ENCODE measurements around the gene PDIA3. TPM values are rescaled to one million over a fixed set of nuclear protein-coding genes. Genes with fewer than 3 reads are reported as not detected.

Gene PDIA3
- 100 to 1,000 TPM; 286 to 288 TPM for total RNA-seq

DNA sequence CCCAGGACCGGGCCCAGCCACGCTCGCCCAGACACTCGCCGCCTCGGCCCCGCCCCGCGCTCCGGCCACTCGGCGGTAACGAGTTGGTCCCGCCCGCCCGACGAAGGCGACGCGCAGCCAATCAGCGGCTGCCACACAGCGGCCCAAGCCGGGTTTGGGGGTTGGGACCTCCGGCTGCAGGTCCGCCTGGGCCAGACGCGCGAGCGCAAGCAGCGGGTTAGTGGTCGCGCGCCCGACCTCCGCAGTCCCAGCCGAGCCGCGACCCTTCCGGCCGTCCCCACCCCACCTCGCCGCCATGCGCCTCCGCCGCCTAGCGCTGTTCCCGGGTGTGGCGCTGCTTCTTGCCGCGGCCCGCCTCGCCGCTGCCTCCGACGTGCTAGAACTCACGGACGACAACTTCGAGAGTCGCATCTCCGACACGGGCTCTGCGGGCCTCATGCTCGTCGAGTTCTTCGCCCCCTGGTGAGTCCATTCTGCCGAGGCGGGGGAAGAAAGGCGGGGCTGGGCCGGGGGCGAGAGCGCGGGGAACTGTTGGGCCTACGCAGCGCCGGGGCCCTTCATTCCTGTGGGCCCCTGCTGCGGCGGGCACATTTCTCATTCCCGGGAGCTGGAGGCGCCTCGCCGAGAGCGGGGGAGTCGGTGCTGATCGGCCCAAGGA is at the start of gene PDIA3:
Gene PDIA3 (plus strand): TSS at position 194 of the 658 bp plus-strand sequence. CDS start 102 bp downstream, at position 296.

DNA sequence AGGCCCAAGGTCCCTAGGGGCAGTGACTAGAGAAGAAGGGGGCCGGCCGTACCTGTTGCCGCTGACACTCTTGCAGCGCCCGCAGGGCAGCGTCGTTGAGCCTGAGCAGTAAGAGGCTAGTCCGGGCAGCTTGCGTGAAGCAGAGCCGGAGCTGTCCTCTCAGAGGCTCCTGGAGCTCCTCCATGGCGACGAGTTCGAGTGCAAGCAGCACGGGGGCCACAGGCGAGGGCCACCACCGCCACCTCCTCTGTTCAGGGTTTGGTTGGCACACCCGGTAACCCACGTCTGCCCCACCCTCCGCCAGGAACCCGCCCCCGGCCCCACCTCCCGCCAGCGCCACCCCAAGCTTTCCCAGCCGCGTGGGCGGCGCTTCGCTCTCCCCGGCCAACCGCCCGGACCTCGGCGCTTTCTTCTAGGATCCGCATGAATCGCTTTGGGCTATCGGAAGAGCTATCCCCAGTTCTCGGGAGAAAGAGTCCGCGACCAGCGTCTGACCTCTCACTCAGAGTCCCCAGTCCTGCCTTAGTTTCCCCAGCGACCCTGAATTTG is 30.6 kb downstream of the PDIA3 start, which contains the start of gene ELL3:
Gene ELL3 (minus strand): TSS at position 249 of the 549 bp plus-strand sequence. CDS start 65 bp downstream, at position 184.

DNA sequence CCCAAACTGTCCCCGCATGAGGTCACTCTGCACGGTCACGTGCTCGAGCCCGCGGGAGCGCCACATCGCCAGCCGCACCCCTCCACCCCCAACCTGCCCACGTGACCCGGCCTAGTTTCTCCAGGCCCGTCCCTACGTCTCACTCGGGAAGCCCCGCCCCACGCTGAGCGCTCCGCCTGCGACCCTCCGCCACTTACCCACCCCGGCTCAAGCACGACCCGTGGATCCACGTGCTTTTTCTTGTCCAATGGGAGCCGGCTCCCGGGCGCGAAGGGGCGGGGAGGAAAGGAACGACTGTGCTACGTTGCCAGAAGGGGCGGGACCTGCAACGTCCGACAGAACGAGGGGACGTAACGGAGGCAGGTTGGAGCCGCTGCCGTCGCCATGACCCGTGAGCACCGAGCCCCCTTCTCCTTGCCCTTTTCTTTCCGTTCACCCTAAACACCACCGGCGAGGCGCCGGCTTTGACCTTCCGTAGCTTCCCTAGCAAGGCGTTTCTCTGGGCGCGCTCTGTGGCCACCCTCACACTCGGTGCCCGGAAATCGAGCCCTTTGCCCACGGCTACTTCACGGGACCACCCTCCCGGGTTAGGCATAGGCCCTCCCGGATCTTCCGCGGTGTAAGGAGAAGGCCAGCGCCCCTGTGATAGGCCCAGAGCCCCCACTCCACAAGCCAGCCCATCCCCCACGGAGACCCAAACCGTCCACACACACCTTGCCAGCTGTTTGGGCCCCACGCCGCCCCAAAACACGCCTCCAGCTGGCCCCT is 45.9 kb downstream of the PDIA3 start, which contains the start of gene SERF2:
Gene SERF2 (plus strand): TSS at position 328 of the 768 bp plus-strand sequence. CDS start 57 bp downstream, at position 385.

GRCh38 chr15:43799945-43800285 is 53.7 kb downstream of the PDIA3 start, which contains the start of gene SERINC4:
SERINC4 (minus strand) TSS chr15:43800220; CDS start chr15:43799986, 234 bp downstream.

DNA sequence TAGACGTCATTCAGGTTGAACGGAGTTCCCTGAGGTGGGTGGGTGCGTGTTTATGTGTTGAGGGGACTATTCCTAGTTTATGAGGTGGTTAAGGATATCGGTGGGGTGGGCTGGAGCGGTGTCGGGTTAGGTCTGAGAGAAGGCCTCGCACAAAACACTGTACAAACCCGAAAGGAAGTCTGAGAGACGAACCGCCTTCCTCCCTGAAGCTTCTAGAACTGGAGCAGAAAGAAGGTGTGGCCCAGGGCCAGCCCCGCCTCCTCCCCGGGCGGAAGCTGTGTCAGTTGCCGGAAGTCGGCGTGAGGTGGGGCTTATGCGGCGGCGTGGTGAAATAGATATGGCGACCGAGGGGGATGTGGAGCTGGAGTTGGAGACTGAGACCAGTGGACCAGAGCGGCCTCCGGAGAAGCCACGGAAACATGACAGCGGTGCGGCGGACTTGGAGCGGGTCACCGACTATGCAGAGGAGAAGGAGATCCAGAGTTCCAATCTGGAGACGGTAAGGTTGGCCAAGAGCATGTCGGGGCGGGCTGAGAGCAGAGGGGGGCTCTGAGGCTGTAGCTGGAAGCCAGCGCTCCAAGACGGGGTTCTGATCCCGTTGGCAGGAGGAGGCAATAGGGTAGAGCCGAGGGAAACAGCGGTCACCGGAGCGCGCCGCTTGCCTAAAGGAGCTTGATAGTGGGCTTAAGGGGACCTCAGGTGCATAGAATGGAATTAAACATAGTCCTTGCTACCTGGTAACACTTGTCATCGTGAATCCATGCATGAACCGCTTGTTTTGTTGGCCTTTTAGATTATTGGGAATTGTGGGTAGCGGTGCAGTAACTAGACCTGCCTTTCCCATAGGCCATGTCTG is 54.3 kb downstream of the PDIA3 start, which contains the start of gene HYPK:
Gene HYPK (plus strand): TSS at position 314 of the 856 bp plus-strand sequence. CDS start 24 bp downstream, at position 338.

Small RNA genes lying within 50 kb of the gene (microRNA-seq; reads per million reads assigned to microRNA genes)
- gene MIR1282 (ENCODE audit: borderline microRNAs expressed, borderline replicate concordance): not detected

Other genes with a start within 250 kb of the PDIA3 start
- gene MAP1A, start 228.8 kb upstream of the PDIA3 start, total RNA-seq: 1 to 10 TPM; 6.4 to 6.5 TPM
- gene PPIP5K1, start 156.2 kb upstream of the PDIA3 start, total RNA-seq: 10 to 100 TPM; 22.3 to 29.2 TPM
- gene CKMT1B, start 152.4 kb upstream of the PDIA3 start, total RNA-seq: not detected
- under 1 TPM; 0.36 to 0.55 TPM for gene STRC, start 127.6 kb upstream of the PDIA3 start, total RNA-seq
- 1 to 10 TPM; 3.0 to 4.0 TPM for gene CATSPER2, start 97.6 kb upstream of the PDIA3 start, total RNA-seq
- gene CKMT1A, start 52.6 kb upstream of the PDIA3 start, total RNA-seq: not detected
- 1 to 10 TPM; 1.7 to 2.7 TPM for gene ELL3, start 30.5 kb downstream of the PDIA3 start, total RNA-seq
- 100 to 1,000 TPM; 923 to 940 TPM for gene SERF2, start 45.9 kb downstream of the PDIA3 start, total RNA-seq
- under 1 TPM in 1 of 2 experiments, not detected in 1; 0.24 TPM for gene SERINC4, start 53.8 kb downstream of the PDIA3 start, total RNA-seq
- 10 to 100 TPM; 15.3 to 17.2 TPM for gene HYPK, start 54.2 kb downstream of the PDIA3 start, total RNA-seq
- 10 to 100 TPM; 26.1 to 31.4 TPM for gene MFAP1, start 78.3 kb downstream of the PDIA3 start, total RNA-seq
- gene WDR76, start 80.6 kb downstream of the PDIA3 start, total RNA-seq: 10 to 100 TPM; 53.1 to 54.1 TPM

All from activated naive CD4-positive, alpha-beta T cell treated with anti-CD3 and anti-CD28 coated beads, Interleukin-2, amount 10 ng/mL, durations not matched to agents 5 hours and 36 hours (primary cell).